DMS79 (cell line): ENCODE data around the gene MAD1L1.
"Not testable (repeated sequence)": the region's sequence is repeated elsewhere in the genome, so short reads cannot be mapped to it uniquely, and the experiment has no call there.

Experiments
- DNase-seq: peaks from one replicate; lab custom pipeline; 2025; lab: John Stamatoyannopoulos, UW

The MAD1L1 gene

GRCh38 chr7:1849351-1850041 is 383.2 kb downstream of the MAD1L1 start:
- DNase-seq: no peak

GRCh38 chr7:1848911-1849311 is 383.8 kb downstream of the MAD1L1 start:
- DNase-seq: peak; percentile 40

GRCh38 chr7:1848013-1848640 is 384.6 kb downstream of the MAD1L1 start:
- DNase-seq: no peak

- no peak for DNase-seq
Observed at GRCh38 chr7:1847260-1848001, 385.3 kb downstream of the MAD1L1 start.

- DNase-seq: no peak
Observed at GRCh38 chr7:1846331-1847065, 386.2 kb downstream of the MAD1L1 start.

- DNase-seq: no peak
Observed at GRCh38 chr7:1845536-1846311, 387.0 kb downstream of the MAD1L1 start.

- DNase-seq: no peak
Observed at GRCh38 chr7:1844951-1845390, 387.8 kb downstream of the MAD1L1 start.

GRCh38 chr7:1844336-1844950 is 388.3 kb downstream of the MAD1L1 start:
- no peak for DNase-seq

GRCh38 chr7:1843921-1844335 is 388.8 kb downstream of the MAD1L1 start:
- no peak for DNase-seq

- DNase-seq: peak; percentile 81
Observed at GRCh38 chr7:1843271-1843861, 389.4 kb downstream of the MAD1L1 start.

GRCh38 chr7:1842321-1843221 is 390.2 kb downstream of the MAD1L1 start:
- DNase-seq: no peak

GRCh38 chr7:1841286-1842021 is 391.3 kb downstream of the MAD1L1 start:
- not testable (repeated sequence) for DNase-seq

GRCh38 chr7:1840744-1841143 is 392.0 kb downstream of the MAD1L1 start:
- DNase-seq: not testable (repeated sequence)

- no peak for DNase-seq
Observed at GRCh38 chr7:1839701-1840100, 393.0 kb downstream of the MAD1L1 start.

- not testable (repeated sequence) for DNase-seq
Observed at GRCh38 chr7:1838911-1839531, 393.7 kb downstream of the MAD1L1 start.

- DNase-seq: not testable (repeated sequence)
Observed at GRCh38 chr7:1838544-1838872, 394.2 kb downstream of the MAD1L1 start.

- not testable (repeated sequence) for DNase-seq
Observed at GRCh38 chr7:1837696-1838543, 394.8 kb downstream of the MAD1L1 start.
